Left ventricle myocardium inferior (tissue), 1 donor: Measurements from ENCODE around the gene ZNF23. TPM values are rescaled to one million over a fixed set of nuclear protein-coding genes. Genes with fewer than 3 reads are reported as not detected.

ENCODE experiments used
- DNase-seq: peaks from one replicate; pipeline ENCODE4 v3.0.0-alpha.2; 2020
- H3K27ac ChIP-seq: fragments of 200-600 bp; replicated peaks from 2 replicates; pipeline ENCODE4 v1.8.0; 2021
- H3K27me3 ChIP-seq: fragments of 200-600 bp; 2 replicates; pipeline ENCODE4 v1.8.0; 2021; ENCODE audit warnings: low read depth
- H3K36me3 ChIP-seq: fragments of 200-600 bp; 2 replicates; pipeline ENCODE4 v1.8.0; 2021
- H3K4me1 ChIP-seq: fragments of 200-600 bp; 2 replicates; pipeline ENCODE4 v1.8.0; 2021
- H3K4me3 ChIP-seq: fragments of 200-600 bp; 2 replicates; pipeline ENCODE4 v1.8.0; 2021; ENCODE audit warnings: mild to moderate bottlenecking, moderate library complexity
- H3K9me3 ChIP-seq: fragments of 200-600 bp; replicated peaks from 2 replicates; pipeline ENCODE4 v1.8.0; 2021
- CTCF ChIP-seq: fragments of 200-600 bp; IDR thresholded peaks from 2 replicates; pipeline ENCODE4 v1.8.0; 2021; ENCODE audit warnings: antibody characterized with exemption, mild to moderate bottlenecking, borderline replicate concordance
- intact Hi-C: fragments of 100-400 bp; cut with micrococcal nuclease; formaldehyde crosslinking; loops from one replicate; pipeline ENCODE4 v1.11.0; 2022
- total RNA-seq: library from RNA; stranded (reverse); fragmentation: NEBNext Ultra II Directional; extraction: Animal tissue kit (Norgen Biotek cat#: 25700); gene quantifications from one replicate; pipeline ENCODE4 v1.2.1, GENCODE V29; 2021
- donor health status: DM: no; HTN: yes; CAD: no; lungs with severe emphysema.

ZNF23 gene
- total RNA-seq, 1 donor from 2014 or later = 5.2 TPM

- DNase-seq = no peak
- no peaks in the 10 kb centered on the region for H3K4me1 ChIP-seq
- TF ChIP-seq CTCF = no peak
- H3K27ac ChIP-seq = no peak overlapping the region
- peaks cover 24% of the 10 kb centered on the region for H3K27me3 ChIP-seq
- intact Hi-C loops = loop anchor here (5.0 kb wide), 1 partner anchor 33 kb away; no protein-coding TSS in a partner anchor
- no peaks in the 10 kb centered on the region for H3K36me3 ChIP-seq
- no peaks in the 10 kb centered on the region for H3K9me3 ChIP-seq
- no peak overlapping the region for H3K4me3 ChIP-seq
These were observed 28.3 kb upstream of the ZNF23 start for GRCh38 chr16:71490361-71490760.

GRCh38 chr16:71489122-71489521 is 27.1 kb upstream of the ZNF23 start, which contains the start of gene ZNF19:
TSS of gene ZNF19 (minus strand) at chr16:71489324. CDS start at chr16:71482114, 7,210 bp downstream.
- Histone ChIP-seq H3K4me3 (no peak within 1 kb of the TSS), H3K36me3 (no peaks in the 10 kb centered on the region), H3K4me1 (peaks cover 10% of the 10 kb centered on the region), H3K27ac (no peak within 1 kb of the TSS), H3K27me3 (peaks cover 24% of the 10 kb centered on the region), H3K9me3 (no peaks in the 10 kb centered on the region)
- no peak for TF ChIP-seq CTCF
- DNase-seq = no peak
- intact Hi-C loops = no loop called here

GRCh38 chr16:71484006-71484893 is 22.2 kb upstream of the ZNF23 start:
- Histone ChIP-seq H3K27me3 (peaks cover 7% of the 10 kb centered on the region), H3K4me3 (peak overlapping the region; percentile 100), H3K27ac (peak overlapping the region; percentile 99), H3K4me1 (peaks cover 19% of the 10 kb centered on the region), H3K9me3 (no peaks in the 10 kb centered on the region), H3K36me3 (no peaks in the 10 kb centered on the region)
- peak; percentile 83 for DNase-seq
- intact Hi-C loops = no loop called here
- no peak for TF ChIP-seq CTCF

- no peaks in the 10 kb centered on the region for H3K9me3 ChIP-seq
- H3K36me3 ChIP-seq = peaks cover 13% of the 10 kb centered on the region
- peaks cover 19% of the 10 kb centered on the region for H3K4me1 ChIP-seq
- H3K4me3 ChIP-seq = no peak overlapping the region
- no peaks in the 10 kb centered on the region for H3K27me3 ChIP-seq
- no peak for DNase-seq
- no peak overlapping the region for H3K27ac ChIP-seq
- intact Hi-C loops = no loop called here
- TF ChIP-seq CTCF = no peak
These were observed 20.5 kb upstream of the ZNF23 start for GRCh38 chr16:71482569-71482968.

- peaks cover 19% of the 10 kb centered on the region for H3K4me1 ChIP-seq
- no peak overlapping the region for H3K27ac ChIP-seq
- H3K9me3 ChIP-seq = no peaks in the 10 kb centered on the region
- DNase-seq = no peak
- H3K4me3 ChIP-seq = no peak overlapping the region
- TF ChIP-seq CTCF = no peak
- intact Hi-C loops = no loop called here
- H3K27me3 ChIP-seq = no peaks in the 10 kb centered on the region
- peaks cover 29% of the 10 kb centered on the region for H3K36me3 ChIP-seq
These were observed 18.9 kb upstream of the ZNF23 start for GRCh38 chr16:71480956-71481355.
